IMR-90 (cell line): ENCODE data around the gene MSI2. TPM values are rescaled to one million over a fixed set of nuclear protein-coding genes. Genes with fewer than 3 reads are reported as not detected.

Experiments used
- ATAC-seq: fragments of 200-7000 bp; cut with Tn5 transposase; 2 replicates; pipeline ENCODE4 v1.9.1; 2020; ENCODE audit warnings: low read depth, mild to moderate bottlenecking, moderate library complexity
- BruUV-seq: library from RNA; stranded (reverse); fragments of 400-500 nt; replicated peaks from 2 replicates; lab custom pipeline; 2021; lab: Mats Ljungman, UMichigan
- CTCF ChIA-PET: fragments of 300-600 bp; formaldehyde crosslinking; extraction: SDS; loops from one replicate; lab custom pipeline; 2021; ENCODE audit warnings: antibody characterized with exemption; lab: Yijun Ruan, JAX
- POLR2A ChIA-PET: fragments of 300-600 bp; sonication (Branson Sonifier 250); formaldehyde crosslinking; loops from one replicate; lab custom pipeline; 2022; ENCODE audit warnings: antibody characterized with exemption; ENCODE audit not compliant: unreplicated experiment; lab: Charles Lee
- DNase-seq: peaks from one replicate; pipeline ENCODE4 v3.0.0; 2013
- H2AFZ ChIP-seq: replicated peaks from 2 replicates; pipeline ENCODE3; 2013; ENCODE audit warnings: low read length, mild to moderate bottlenecking; ENCODE audit not compliant: poor library complexity
- H2AK5ac ChIP-seq: 2 replicates; pipeline ENCODE4 v1.6.1; 2013; ENCODE audit warnings: low read depth, low read length, inconsistent platforms
- H2AK9ac ChIP-seq: replicated peaks from 2 replicates; pipeline ENCODE3; 2013; ENCODE audit warnings: mild to moderate bottlenecking, low read depth, low read length, moderate library complexity; ENCODE audit not compliant: poor library complexity
- H2BK120ac ChIP-seq: 2 replicates; pipeline ENCODE4 v1.6.1; 2013; ENCODE audit warnings: low read depth, low read length, inconsistent platforms
- H2BK15ac ChIP-seq: 3 replicates; pipeline ENCODE4 v1.6.1; 2013; ENCODE audit warnings: low read depth, low read length, inconsistent platforms
- H2BK20ac ChIP-seq: 2 replicates; pipeline ENCODE4 v1.6.1; 2013; ENCODE audit warnings: low read depth, mild to moderate bottlenecking, inconsistent platforms, low read length, moderate library complexity
- H2BK5ac ChIP-seq: 2 replicates; pipeline ENCODE4 v1.6.1; 2013; ENCODE audit warnings: mild to moderate bottlenecking, low read depth, low read length, inconsistent platforms; ENCODE audit not compliant: poor library complexity, severe bottlenecking
- H3K14ac ChIP-seq: replicated peaks from 2 replicates; pipeline ENCODE4 v1.6.1; 2013; ENCODE audit warnings: low read depth, low read length, inconsistent platforms
- H3K18ac ChIP-seq: 2 replicates; pipeline ENCODE4 v1.6.1; 2013; ENCODE audit warnings: low read depth, low read length, control low read depth
- H3K23ac ChIP-seq: 2 replicates; pipeline ENCODE4 v1.6.1; 2013; ENCODE audit warnings: low read depth, low read length, inconsistent platforms
- H3K27ac ChIP-seq: 2 replicates; pipeline ENCODE4 v1.5.1; 2013; ENCODE audit warnings: mild to moderate bottlenecking, control low read depth, low read length; ENCODE audit not compliant: insufficient read depth
- H3K27me3 ChIP-seq: 2 replicates; pipeline ENCODE4 v1.6.1; 2013; ENCODE audit warnings: low read length; ENCODE audit not compliant: control insufficient read depth, insufficient read depth
- H3K36me3 ChIP-seq: 2 replicates; pipeline ENCODE4 v1.6.1; 2013; ENCODE audit warnings: low read length, mixed read lengths; ENCODE audit not compliant: control insufficient read depth, insufficient read depth
- H3K4ac ChIP-seq: 2 replicates; pipeline ENCODE4 v1.6.1; 2013; ENCODE audit warnings: low read depth, low read length, inconsistent platforms
- H3K4me1 ChIP-seq: 2 replicates; pipeline ENCODE4 v1.6.1; 2013; ENCODE audit warnings: low read length, mixed read lengths; ENCODE audit not compliant: control insufficient read depth, insufficient read depth
- H3K4me2 ChIP-seq: 2 replicates; pipeline ENCODE4 v1.6.1; 2013; ENCODE audit warnings: low read depth, mild to moderate bottlenecking, control low read depth, low read length, moderate library complexity
- H3K4me3 ChIP-seq: 2 replicates; pipeline ENCODE4 v1.5.1; 2013; ENCODE audit warnings: low read depth, mild to moderate bottlenecking, control low read depth, low read length, moderate library complexity; ENCODE audit not compliant: insufficient read depth
- H3K56ac ChIP-seq: 2 replicates; pipeline ENCODE4 v1.6.1; 2013; ENCODE audit warnings: low read length, inconsistent platforms; ENCODE audit not compliant: insufficient read depth; ENCODE audit errors: extremely low read depth
- H3K79me1 ChIP-seq, 2 experiments: 2 replicates each; pipeline ENCODE4 v1.6.1; 2013; ENCODE audit warnings: low read length in 2 of 2, inconsistent platforms in 1 of 2, low read depth in 1 of 2
- H3K9ac ChIP-seq: 2 replicates; pipeline ENCODE4 v1.6.1; 2013; ENCODE audit warnings: low read depth, low read length, control low read depth
- H3K9me1 ChIP-seq: 2 replicates; pipeline ENCODE4 v1.6.1; 2013; ENCODE audit warnings: low read length, inconsistent platforms; ENCODE audit not compliant: insufficient read depth
- H3K9me3 ChIP-seq: 2 replicates; pipeline ENCODE4 v1.6.1; 2013; ENCODE audit warnings: low read length; ENCODE audit not compliant: control insufficient read depth, insufficient read depth
- H4K20me1 ChIP-seq: 2 replicates; pipeline ENCODE4 v1.6.1; 2013; ENCODE audit warnings: low read length, inconsistent platforms; ENCODE audit not compliant: insufficient read depth
- H4K5ac ChIP-seq: 2 replicates; pipeline ENCODE4 v1.6.1; 2013; ENCODE audit warnings: mild to moderate bottlenecking, low read depth, low read length, control low read depth
- H4K8ac ChIP-seq, 2 experiments: 2 replicates each; pipeline ENCODE4 v1.6.1; 2013; ENCODE audit warnings: low read depth in 2 of 2, low read length in 2 of 2, control low read depth in 1 of 2, inconsistent platforms in 1 of 2
- H4K91ac ChIP-seq: 2 replicates; pipeline ENCODE4 v1.6.1; 2013; ENCODE audit warnings: low read depth, low read length, inconsistent platforms; ENCODE audit not compliant: insufficient read depth
- BHLHE40 ChIP-seq: fragments of 150-350 bp; IDR thresholded peaks from 2 replicates; pipeline ENCODE4 v1.6.1; 2016; ENCODE audit warnings: mild to moderate bottlenecking, low read depth, low read length
- CEBPB ChIP-seq: IDR thresholded peaks from 2 replicates; pipeline ENCODE4 v1.6.1; 2012; ENCODE audit warnings: low read depth, low read length, improper control_type of control experiment
- CHD1 ChIP-seq: IDR thresholded peaks from 2 replicates; pipeline ENCODE4 v1.6.1; 2012; ENCODE audit warnings: low read depth, low read length, improper control_type of control experiment
- ELK1 ChIP-seq: fragments of 150-350 bp; IDR thresholded peaks from 2 replicates; pipeline ENCODE4 v1.6.1; 2016; ENCODE audit warnings: low read depth, mild to moderate bottlenecking, low read length, moderate library complexity, borderline replicate concordance
- FOS ChIP-seq: fragments of 150-350 bp; IDR thresholded peaks from 2 replicates; pipeline ENCODE4 v1.6.1; 2016; ENCODE audit warnings: low read depth, low read length
- MAFK ChIP-seq: IDR thresholded peaks from 2 replicates; pipeline ENCODE4 v1.6.1; 2012; ENCODE audit warnings: low read depth, low read length, improper control_type of control experiment
- MAZ ChIP-seq: IDR thresholded peaks from 2 replicates; pipeline ENCODE4 v1.6.1; 2012; ENCODE audit warnings: low read depth, mild to moderate bottlenecking, low read length, improper control_type of control experiment, moderate library complexity, borderline replicate concordance
- MXI1 ChIP-seq: IDR thresholded peaks from 2 replicates; pipeline ENCODE4 v1.6.1; 2012; ENCODE audit warnings: low read depth, mild to moderate bottlenecking, low read length, moderate library complexity, borderline replicate concordance
- NFE2L2 ChIP-seq: fragments of 150-350 bp; IDR thresholded peaks from 2 replicates; pipeline ENCODE4 v1.6.1; 2016; ENCODE audit warnings: low read depth, mild to moderate bottlenecking, low read length
- POLR2A ChIP-seq: IDR thresholded peaks from 2 replicates; pipeline ENCODE4 v1.6.1; 2012; ENCODE audit warnings: mild to moderate bottlenecking, low read depth, low read length
- RAD21 ChIP-seq: IDR thresholded peaks from 2 replicates; pipeline ENCODE4 v1.6.1; 2012; ENCODE audit warnings: low read length, improper control_type of control experiment
- RCOR1 ChIP-seq: IDR thresholded peaks from 2 replicates; pipeline ENCODE4 v1.6.1; 2012; ENCODE audit warnings: mild to moderate bottlenecking, low read length, improper control_type of control experiment; ENCODE audit not compliant: insufficient replicate concordance
- RFX5 ChIP-seq: IDR thresholded peaks from 2 replicates; pipeline ENCODE4 v1.8.0; 2012; ENCODE audit warnings: low read depth, mild to moderate bottlenecking, low read length, moderate library complexity
- SMC3 ChIP-seq: fragments of 150-350 bp; IDR thresholded peaks from 2 replicates; pipeline ENCODE4 v1.6.1; 2016; ENCODE audit warnings: low read depth, mild to moderate bottlenecking, antibody characterized with exemption, low read length, moderate library complexity
- USF2 ChIP-seq: fragments of 150-350 bp; IDR thresholded peaks from 2 replicates; pipeline ENCODE4 v1.6.1; 2017; ENCODE audit warnings: mild to moderate bottlenecking, antibody characterized with exemption, low read length, low read depth
- WGBS, 2 experiments: methylation state at CpG; one replicate each; pipeline versions ENCODE4 v1.1.5 to v1.1.7; 2013; ENCODE audit warnings: missing lambda C conversion rate in 2 of 2; ENCODE audit not compliant: insufficient read length in 1 of 2; ENCODE audit errors: extremely low coverage in 2 of 2; 5-methylcytosine and 5-hydroxymethylcytosine counted together
- dilution Hi-C: fragments of 300-500 bp; cut with HindIII; formaldehyde crosslinking; loops from one replicate; pipeline ENCODE4 v1.14.3; 2018; ENCODE audit warnings: low sequenced_read_pairs; ENCODE audit not compliant: unreplicated experiment
- in situ Hi-C: fragments of 300-500 bp; cut with MboI; formaldehyde crosslinking; loops from 3 replicates; pipeline ENCODE4 v1.14.3; 2019; ENCODE audit warnings: low sequenced_read_pairs, inconsistent platforms, mixed read lengths
- intact Hi-C: fragments of 100-400 bp; cut with micrococcal nuclease; formaldehyde crosslinking; loops from 2 replicates; pipeline ENCODE4 v1.10.0; 2022
- polyA plus RNA-seq, 3 experiments: library from polyadenylated mRNA; depleted of rRNA; stranded (reverse); fragments of >200 nt; gene quantifications; 2 replicates each; pipeline ENCODE4 v1.2.3, GENCODE V29; 2012; ENCODE audit warnings: low replicate concordance in 1 of 3
- total RNA-seq: library from RNA; depleted of rRNA; stranded (reverse); fragments of >200 nt; gene quantifications from 2 replicates; pipeline ENCODE4 v1.2.3, GENCODE V29; 2012
- TF ChIP-seq, protein P1 (sequence below): conservative IDR thresholded peaks from 2 replicates; pipeline ENCODE4 v1.5.1; 2012; ENCODE audit warnings: mild to moderate bottlenecking, low read depth, low read length, improper control_type of control experiment

The MSI2 gene
- total and polyA plus RNA-seq, 2 of the 4 experiments (the other 2 are of a cell fraction): 13.0 to 16.0 TPM

DNA sequence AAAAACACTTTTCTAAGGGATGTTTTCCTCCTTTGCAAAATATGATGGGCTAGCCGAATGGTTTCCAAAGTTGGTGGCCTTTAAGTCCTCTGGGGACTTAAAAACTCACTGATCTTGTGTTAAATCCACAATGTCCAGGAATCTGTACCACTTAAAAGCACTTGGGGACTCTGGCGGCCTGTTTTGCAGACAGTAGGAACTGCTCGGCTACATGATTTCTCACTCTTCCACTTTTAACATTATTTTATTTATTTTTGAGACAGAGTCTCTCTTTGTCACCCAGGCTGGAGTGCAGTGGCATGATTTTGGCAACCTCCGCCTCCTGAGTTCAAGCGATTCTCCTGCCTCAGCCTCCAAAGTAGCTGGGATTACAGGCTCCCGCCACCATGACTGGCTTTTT, 9.1 kb upstream of the MSI2 start:
- no peaks in the 10 kb centered on the region for H3K79me1 ChIP-seq
- no peaks in the 10 kb centered on the region for H3K4me1 ChIP-seq
- POLR2A ChIA-PET: no interaction called here
- DNase-seq (no peak), ATAC-seq (no peak)
- H2BK5ac ChIP-seq: no peak overlapping the region
- H3K4ac ChIP-seq: no peak overlapping the region
- H3K14ac ChIP-seq: no peak overlapping the region
- H3K9me3 ChIP-seq: no peaks in the 10 kb centered on the region; the same call in none of the 2 replicates
- H2BK120ac ChIP-seq: no peak overlapping the region
- WGBS, 2 experiments: 80% methylated on average over 1 of the region's 6 CpGs; no CpG with 5 or more reads in 1 of the 2 experiments
- no peak overlapping the region for H3K23ac ChIP-seq
- H4K8ac ChIP-seq: no peak overlapping the region
- H2AK5ac ChIP-seq: no peak overlapping the region
- in situ Hi-C loops (loop anchor here (10.0 to 25.0 kb wide), 2 partner anchors 338 to 865 kb away; no protein-coding TSS in a partner anchor), intact Hi-C loops (no loop called here), dilution Hi-C loops (no loop called here)
- CTCF ChIA-PET: interaction anchor here (0.6 kb wide), 1 partner anchor 1065 kb away, joined by 3 read pairs; no protein-coding TSS in a partner anchor
- no peak overlapping the region for H3K56ac ChIP-seq
- no TSS peak for BruUV-seq
- H4K91ac ChIP-seq: no peak overlapping the region
- H3K18ac ChIP-seq: no peak overlapping the region
- H4K20me1 ChIP-seq: no peaks in the 10 kb centered on the region
- no peak overlapping the region for H3K4me2 ChIP-seq
- no peak overlapping the region for H2BK15ac ChIP-seq
- no peak overlapping the region for H4K5ac ChIP-seq
- peaks cover 4% of the 10 kb centered on the region; the same call in 1 of the 2 replicates for H3K9me1 ChIP-seq
- H2AFZ ChIP-seq: no peak overlapping the region
- H3K27ac ChIP-seq: no peak overlapping the region
- TF ChIP-seq, protein P1, sequence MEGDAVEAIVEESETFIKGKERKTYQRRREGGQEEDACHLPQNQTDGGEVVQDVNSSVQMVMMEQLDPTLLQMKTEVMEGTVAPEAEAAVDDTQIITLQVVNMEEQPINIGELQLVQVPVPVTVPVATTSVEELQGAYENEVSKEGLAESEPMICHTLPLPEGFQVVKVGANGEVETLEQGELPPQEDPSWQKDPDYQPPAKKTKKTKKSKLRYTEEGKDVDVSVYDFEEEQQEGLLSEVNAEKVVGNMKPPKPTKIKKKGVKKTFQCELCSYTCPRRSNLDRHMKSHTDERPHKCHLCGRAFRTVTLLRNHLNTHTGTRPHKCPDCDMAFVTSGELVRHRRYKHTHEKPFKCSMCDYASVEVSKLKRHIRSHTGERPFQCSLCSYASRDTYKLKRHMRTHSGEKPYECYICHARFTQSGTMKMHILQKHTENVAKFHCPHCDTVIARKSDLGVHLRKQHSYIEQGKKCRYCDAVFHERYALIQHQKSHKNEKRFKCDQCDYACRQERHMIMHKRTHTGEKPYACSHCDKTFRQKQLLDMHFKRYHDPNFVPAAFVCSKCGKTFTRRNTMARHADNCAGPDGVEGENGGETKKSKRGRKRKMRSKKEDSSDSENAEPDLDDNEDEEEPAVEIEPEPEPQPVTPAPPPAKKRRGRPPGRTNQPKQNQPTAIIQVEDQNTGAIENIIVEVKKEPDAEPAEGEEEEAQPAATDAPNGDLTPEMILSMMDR: no peak
- no peak for TF ChIP-seq POLR2A
- no peak for TF ChIP-seq CHD1
- TF ChIP-seq USF2: no peak
- no peak for TF ChIP-seq MXI1
- no peak for TF ChIP-seq NFE2L2
- TF ChIP-seq RFX5: no peak
- no peak for TF ChIP-seq CEBPB
- TF ChIP-seq MAZ: no peak
- TF ChIP-seq FOS: no peak
- no peak for TF ChIP-seq ELK1
- TF ChIP-seq RCOR1: no peak
- no peak for TF ChIP-seq SMC3
- TF ChIP-seq RAD21: no peak
- TF ChIP-seq BHLHE40: no peak
- no peak for TF ChIP-seq MAFK
- H2AK9ac ChIP-seq: no peak overlapping the region
- H3K27me3 ChIP-seq: peaks cover 4% of the 10 kb centered on the region
- H3K9ac ChIP-seq: no peak overlapping the region
- H3K36me3 ChIP-seq: no peaks in the 10 kb centered on the region
- no peak overlapping the region for H3K4me3 ChIP-seq
- no peak overlapping the region for H2BK20ac ChIP-seq
